T-helper 1 cell treated with Interleukin-12 subunit alpha and Interleukin-12 subunit beta and Interleukin-4 antibody, amounts not matched to agents 30 ng/mL and 1 ng/mL, for 36 hours (primary cell): ENCODE data around the gene DUXB. TPM values are rescaled to one million over a fixed set of nuclear protein-coding genes. Genes with fewer than 3 reads are reported as not detected.

Source experiments
- intact Hi-C: fragments of 100-400 bp; cut with micrococcal nuclease; formaldehyde crosslinking; loops from one replicate; pipeline ENCODE4 v1.15.1; 2024
- total RNA-seq: library from RNA; stranded (reverse); gene quantifications from 2 replicates; pipeline ENCODE4 v1.2.3, GENCODE V29; 2022

The DUXB gene
- total RNA-seq, 1 donor from 2014 or later: not detected

GRCh38 chr16:75660726-75661302 lies 40.4 kb downstream of the DUXB start:
- intact Hi-C loops: no loop called here

- intact Hi-C loops: no loop called here
Measured at GRCh38 chr16:75660321-75660720, 40.9 kb downstream of the DUXB start.

- intact Hi-C loops: no loop called here
Measured at GRCh38 chr16:75658175-75658574, 43.1 kb downstream of the DUXB start.

- intact Hi-C loops: no loop called here
Measured at GRCh38 chr16:75653922-75654321, 47.3 kb downstream of the DUXB start.

GRCh38 chr16:75648265-75649076 lies 52.8 kb downstream of the DUXB start:
- intact Hi-C loops: loop anchor here (1.0 to 10.0 kb wide), 6 partner anchors 574 to 1564 kb away; partner anchors contain the start of genes GLG1 and WDR59

GRCh38 chr16:75647492-75648264 lies 53.6 kb downstream of the DUXB start, which contains the start of the genes KARS1 and TERF2IP:
Gene KARS1 (minus strand): TSS chr16:75647665. CDS start chr16:75647639, 26 bp downstream.
Gene TERF2IP (plus strand): TSS chr16:75647773. CDS start chr16:75647883, 110 bp downstream.
- intact Hi-C loops: loop anchor here (1.0 to 10.0 kb wide), 18 partner anchors 19 to 1565 kb away; partner anchors contain the start of genes ADAT1, CFDP1, GABARAPL2 and GLG1

- intact Hi-C loops: loop anchor here (1.0 to 10.0 kb wide), 15 partner anchors 19 to 1543 kb away; partner anchors contain the start of genes ADAT1, CFDP1, GABARAPL2 and GLG1
Measured at GRCh38 chr16:75647112-75647491, 54.2 kb downstream of the DUXB start.

- intact Hi-C loops: loop anchor here (5.0 to 10.0 kb wide), 3 partner anchors 570 to 1037 kb away; partner anchors contain the start of gene GLG1
Measured at GRCh38 chr16:75644240-75645012, 56.8 kb downstream of the DUXB start.

Other genes with a start within 250 kb of the DUXB start
- 37.7 and 45.0 TPM in 2 replicates for gene TMEM170A, start 236.8 kb downstream of the DUXB start, total RNA-seq
- gene CHST6, start 206.0 kb downstream of the DUXB start, total RNA-seq: not detected in 2 replicates
- not detected in 2 replicates for gene CHST5, start 165.4 kb downstream of the DUXB start, total RNA-seq
- gene TMEM231, start 145.2 kb downstream of the DUXB start, total RNA-seq: 1.6 and 2.8 TPM in 2 replicates
- 76.6 and 78.3 TPM in 2 replicates for gene GABARAPL2, start 135.1 kb downstream of the DUXB start, total RNA-seq
- gene ADAT1, start 78.2 kb downstream of the DUXB start, total RNA-seq: 48.2 and 52.4 TPM in 2 replicates
- 212 and 217 TPM in 2 replicates for gene KARS1, start 53.8 kb downstream of the DUXB start, total RNA-seq
- 80.7 and 83.0 TPM in 2 replicates for gene TERF2IP, start 53.7 kb downstream of the DUXB start, total RNA-seq
- not detected in 2 replicates for gene CPHXL2, start 24.5 kb downstream of the DUXB start, total RNA-seq
- not detected in 2 replicates for gene CPHXL, start 25.0 kb upstream of the DUXB start, total RNA-seq